NCI-H1092 (cell line): ENCODE measurements around the gene PCDH17.

ENCODE experiments used
- DNase-seq: peaks from one replicate; lab custom pipeline; 2025; lab: John Stamatoyannopoulos, UW

The PCDH17 gene

GRCh38 chr13:57726981-57727380 lies 95.4 kb downstream of the PCDH17 start:
- no peak for DNase-seq

- DNase-seq, result no peak
Observed at GRCh38 chr13:57734306-57734705, 102.8 kb downstream of the PCDH17 start.

- DNase-seq, result peak; percentile 44
Observed at GRCh38 chr13:57739089-57739488, 107.5 kb downstream of the PCDH17 start.

GRCh38 chr13:57739543-57740190 lies 108.1 kb downstream of the PCDH17 start:
- no peak for DNase-seq

GRCh38 chr13:57740719-57741118 lies 109.2 kb downstream of the PCDH17 start:
- no peak for DNase-seq

- DNase-seq, result no peak
Observed at GRCh38 chr13:57748096-57748495, 116.6 kb downstream of the PCDH17 start.

- DNase-seq, result no peak
Observed at GRCh38 chr13:57760951-57761350, 129.4 kb downstream of the PCDH17 start.

- no peak for DNase-seq
Observed at GRCh38 chr13:57763689-57764088, 132.1 kb downstream of the PCDH17 start.
